MV-4-11 (cell line): ENCODE measurements around the gene GRK5.
A peak's percentile ranks its signal among the peaks of the same experiment; 100 is the strongest.

Experiments
- DNase-seq: peaks from one replicate; lab custom pipeline; 2025; lab: John Stamatoyannopoulos, UW

GRK5 gene

GRCh38 chr10:119198438-119198837 lies 8.9 kb upstream of the GRK5 start:
- peak; percentile 40 for DNase-seq

- DNase-seq = peak; percentile 79
Measured at GRCh38 chr10:119199231-119199992, 8.0 kb upstream of the GRK5 start.

GRCh38 chr10:119201233-119201632 lies 6.1 kb upstream of the GRK5 start:
- DNase-seq = no peak

GRCh38 chr10:119203006-119203405 lies 4.4 kb upstream of the GRK5 start:
- DNase-seq = no peak

- peak; percentile 79 for DNase-seq
Measured at GRCh38 chr10:119205894-119206602, 1.3 kb upstream of the GRK5 start.

GRCh38 chr10:119206603-119207365 lies 587 bp upstream of the GRK5 start:
- peak; percentile 57 for DNase-seq

- no peak for DNase-seq
Measured at GRCh38 chr10:119207713-119208552, 562 bp downstream of the GRK5 start.

GRCh38 chr10:119208553-119208940 lies 1.2 kb downstream of the GRK5 start:
- no peak for DNase-seq

- peak; percentile 21 for DNase-seq
Measured at GRCh38 chr10:119209035-119209735, 1.8 kb downstream of the GRK5 start.

- no peak for DNase-seq
Measured at GRCh38 chr10:119209736-119210355, 2.5 kb downstream of the GRK5 start.

GRCh38 chr10:119210633-119211032 lies 3.3 kb downstream of the GRK5 start:
- no peak for DNase-seq

- DNase-seq = no peak
Measured at GRCh38 chr10:119211176-119211575, 3.8 kb downstream of the GRK5 start.

GRCh38 chr10:119211625-119212441 lies 4.5 kb downstream of the GRK5 start:
- no peak for DNase-seq

- DNase-seq = no peak
Measured at GRCh38 chr10:119215371-119215770, 8.0 kb downstream of the GRK5 start.

GRCh38 chr10:119216127-119216526 lies 8.8 kb downstream of the GRK5 start:
- DNase-seq = no peak

- DNase-seq = no peak
Measured at GRCh38 chr10:119217401-119217800, 10.0 kb downstream of the GRK5 start.

- no peak for DNase-seq
Measured at GRCh38 chr10:119217991-119218490, 10.7 kb downstream of the GRK5 start.

GRCh38 chr10:119219871-119220270 lies 12.5 kb downstream of the GRK5 start:
- peak; percentile 12 for DNase-seq

- no peak for DNase-seq
Measured at GRCh38 chr10:119221201-119221600, 13.8 kb downstream of the GRK5 start.

GRCh38 chr10:119221666-119222065 lies 14.3 kb downstream of the GRK5 start:
- no peak for DNase-seq
